SK-N-SH (cell line): ENCODE data around the gene RBCK1. TPM values are rescaled to one million over a fixed set of nuclear protein-coding genes. Genes with fewer than 3 reads are reported as not detected.

Experiments used
- CTCF ChIA-PET: fragments of 300-600, 350-600 bp; formaldehyde crosslinking; extraction: SDS; loops from one replicate; lab custom pipeline; 2021; lab: Yijun Ruan, JAX
- POLR2A ChIA-PET: fragments of 350-600 bp; sonication (Branson Sonifier 250); formaldehyde crosslinking; extraction: SDS; loops from one replicate; lab custom pipeline; 2020; ENCODE audit warnings: antibody characterized with exemption, inconsistent platforms; lab: Yijun Ruan, JAX
- DNase-seq: peaks from one replicate; pipeline ENCODE4 v3.0.0; 2012
- H2AFZ ChIP-seq: fragments of 200-600 bp; sonication (generic); 2 replicates; pipeline ENCODE4 v1.8.1; 2016; ENCODE audit warnings: antibody characterized with exemption, mild to moderate bottlenecking, low read depth
- H3F3A ChIP-seq: fragments of 200-600 bp; sonication (generic); replicated peaks from 2 replicates; pipeline ENCODE3; 2016; ENCODE audit warnings: antibody characterized with exemption, mild to moderate bottlenecking; ENCODE audit not compliant: insufficient read depth
- H3K27ac ChIP-seq, 2 experiments: fragments of 200-500 bp in 1 of 2; fragments of 200-600 bp in 1 of 2; sonication (Bioruptor generic) in 1 of 2; sonication (generic), shearing (Covaris generic) in 1 of 2; 2 replicates each; pipeline versions ENCODE4 v1.5.1 to v1.6.1; 2014 to 2016; ENCODE audit warnings: low read depth in 2 of 2, inconsistent platforms in 1 of 2, low read length in 1 of 2, mild to moderate bottlenecking in 1 of 2, mixed read lengths in 1 of 2
- H3K27me3 ChIP-seq: fragments of 200-600 bp; sonication (generic), shearing (Covaris generic); 2 replicates; pipeline ENCODE4 v1.6.1; 2016; ENCODE audit warnings: mixed run types; ENCODE audit not compliant: insufficient read depth
- H3K36me3 ChIP-seq, 2 experiments: fragments of 200-500 bp in 1 of 2; fragments of 200-600 bp in 1 of 2; sonication (Bioruptor generic) in 1 of 2; sonication (generic) in 1 of 2; replicated peaks in 1 of 2; 2 replicates each; pipeline versions ENCODE3 to v1.5.1; 2014 to 2016; ENCODE audit warnings: low read length in 1 of 2, mild to moderate bottlenecking in 1 of 2; ENCODE audit not compliant: insufficient read depth in 2 of 2, control insufficient read depth in 1 of 2
- H3K4me1 ChIP-seq, 2 experiments: fragments of 200-500 bp in 1 of 2; fragments of 200-600 bp in 1 of 2; sonication (Bioruptor generic) in 1 of 2; sonication (generic), shearing (Covaris generic) in 1 of 2; 2 replicates each; pipeline versions ENCODE4 v1.5.1 to v1.6.1; 2014 to 2016; ENCODE audit warnings: low read depth in 1 of 2, low read length in 1 of 2, mixed run types in 1 of 2; ENCODE audit not compliant: insufficient read depth in 2 of 2, control insufficient read depth in 1 of 2
- H3K4me2 ChIP-seq: fragments of 200-600 bp; sonication (generic), shearing (Covaris generic); 2 replicates; pipeline ENCODE4 v1.6.1; 2017; ENCODE audit warnings: mixed run types
- H3K4me3 ChIP-seq, 2 experiments: fragments of 200-500 bp in 1 of 2; fragments of 200-600 bp in 1 of 2; sonication (Bioruptor generic) in 1 of 2; sonication (generic), shearing (Covaris generic) in 1 of 2; 2 replicates each; pipeline versions ENCODE4 v1.5.1 to v1.8.1; 2014 to 2016; ENCODE audit warnings: low read depth in 2 of 2, inconsistent platforms in 1 of 2, low read length in 1 of 2, mild to moderate bottlenecking in 1 of 2, mixed read lengths in 1 of 2, moderate library complexity in 1 of 2
- H3K79me2 ChIP-seq: fragments of 200-600 bp; sonication (generic); 2 replicates; pipeline ENCODE4 v1.8.1; 2017; ENCODE audit warnings: mild to moderate bottlenecking; ENCODE audit not compliant: insufficient read depth
- H3K9ac ChIP-seq: fragments of 200-600 bp; sonication (generic); 2 replicates; pipeline ENCODE4 v1.6.1; 2017; ENCODE audit warnings: mixed run types
- H3K9me2 ChIP-seq: fragments of 200-600 bp; sonication (generic); 2 replicates; pipeline ENCODE4 v1.6.1; 2017; ENCODE audit warnings: mixed run types
- H3K9me3 ChIP-seq: fragments of 200-600 bp; sonication (generic); 2 replicates; pipeline ENCODE4 v1.6.1; 2017; ENCODE audit warnings: mixed run types, mild to moderate bottlenecking, moderate library complexity
- H4K20me1 ChIP-seq: fragments of 200-600 bp; sonication (generic); 2 replicates; pipeline ENCODE4 v1.6.1; 2017; ENCODE audit warnings: mild to moderate bottlenecking, mixed run types; ENCODE audit not compliant: insufficient read depth
- CHD2 ChIP-seq: fragments of 150-350 bp; IDR thresholded peaks from 2 replicates; pipeline ENCODE4 v1.6.1; 2018; ENCODE audit warnings: low read length; ENCODE audit not compliant: partially characterized antibody
- EZH2phosphoT487 ChIP-seq: fragments of 200-600 bp; sonication (generic); IDR thresholded peaks from 2 replicates; pipeline ENCODE4 v1.6.1; 2017; ENCODE audit warnings: low read depth, mixed run types, mild to moderate bottlenecking, antibody characterized with exemption, moderate library complexity, borderline replicate concordance
- FOSL2 ChIP-seq: IDR thresholded peaks from 2 replicates; pipeline ENCODE4 v1.4.0; 2012; ENCODE audit warnings: low read depth, mild to moderate bottlenecking, moderate library complexity, borderline replicate concordance
- GATA2 ChIP-seq: sonication (generic); formaldehyde crosslinking; IDR thresholded peaks from 2 replicates; pipeline ENCODE4 v1.5.0; 2020; ENCODE audit warnings: mild to moderate bottlenecking, missing genetic modification reagents
- JUND ChIP-seq: IDR thresholded peaks from 2 replicates; pipeline ENCODE4 v1.4.0; 2012
- NFIC ChIP-seq: IDR thresholded peaks from 2 replicates; pipeline ENCODE4 v1.4.0; 2012; ENCODE audit warnings: borderline replicate concordance
- POLR2AphosphoS5 ChIP-seq: IDR thresholded peaks from 2 replicates; pipeline ENCODE4 v1.6.1; 2012; ENCODE audit warnings: low read depth, low read length
- RAD21 ChIP-seq: IDR thresholded peaks from 2 replicates; pipeline ENCODE4 v1.6.1; 2012; ENCODE audit warnings: mild to moderate bottlenecking, low read length
- RCOR1 ChIP-seq: fragments of 150-350 bp; IDR thresholded peaks from 2 replicates; pipeline ENCODE4 v1.6.1; 2017; ENCODE audit warnings: antibody characterized with exemption, low read length
- RXRA ChIP-seq: IDR thresholded peaks from 2 replicates; pipeline ENCODE4 v1.4.0; 2012; ENCODE audit warnings: low read depth, mild to moderate bottlenecking, borderline replicate concordance
- SMC3 ChIP-seq: IDR thresholded peaks from 2 replicates; pipeline ENCODE4 v1.6.1; 2012; ENCODE audit warnings: low read depth, low read length, improper control_type of control experiment
- TCF12 ChIP-seq: IDR thresholded peaks from 2 replicates; pipeline ENCODE4 v1.4.0; 2012
- WGBS: methylation state at CpG from one replicate; pipeline ENCODE4 v1.1.6; 2017; ENCODE audit warnings: low lambda C conversion rate; 5-methylcytosine and 5-hydroxymethylcytosine counted together
- polyA plus RNA-seq, 3 experiments: library from polyadenylated mRNA; depleted of rRNA; stranded (reverse); fragments of >200 nt; gene quantifications; 2 replicates each; pipeline ENCODE4 v1.2.3, GENCODE V29; 2012
- TF ChIP-seq, protein P1 (sequence below): IDR thresholded peaks from 2 replicates; pipeline ENCODE4 v1.4.0; 2012; ENCODE audit warnings: low read depth, borderline replicate concordance
- TF ChIP-seq, protein P2 (sequence below): fragments of 150-350 bp; IDR thresholded peaks from 2 replicates; pipeline ENCODE4 v1.6.1; 2017; ENCODE audit warnings: antibody characterized with exemption, low read length, low read depth, borderline replicate concordance
- TF ChIP-seq, protein P3 (sequence below): IDR thresholded peaks from 2 replicates; pipeline ENCODE4; 2012

Gene RBCK1
- polyA plus RNA-seq, 1 of the 3 experiments (the other 2 are of a cell fraction), result 105 TPM

DNA sequence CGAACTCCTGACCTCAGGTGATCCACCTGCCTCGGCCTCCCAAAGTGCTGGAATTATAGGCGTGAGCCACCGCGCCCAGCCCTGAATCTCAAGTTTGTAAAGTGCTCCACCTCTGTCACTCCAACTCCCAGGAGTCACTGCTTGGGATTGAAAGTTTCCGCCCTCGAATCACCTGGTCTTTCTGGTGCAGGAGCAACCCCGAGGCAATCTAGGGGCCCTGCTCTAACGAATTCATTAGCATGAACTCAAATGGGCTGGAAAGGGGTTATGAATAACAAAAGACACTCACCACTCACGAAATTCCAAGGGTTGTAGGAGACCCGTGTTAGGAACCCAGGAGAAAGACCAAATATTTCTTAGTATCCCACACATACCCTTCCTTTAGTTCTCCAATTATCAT is 26.1 kb downstream of the RBCK1 start:
- no peaks in the 10 kb centered on the region for H3K79me2 ChIP-seq
- ChIA-PET CTCF (interaction anchor here (2.2 kb wide), 1 partner anchor 80 kb away, joined by 10 read pairs; no protein-coding TSS in a partner anchor), POLR2A (no interaction called here)
- 92% methylated on average over 11 of the region's 11 CpGs for WGBS
- H3K9me3 ChIP-seq, result no peaks in the 10 kb centered on the region
- DNase-seq, result no peak
- TF ChIP-seq, protein P1, sequence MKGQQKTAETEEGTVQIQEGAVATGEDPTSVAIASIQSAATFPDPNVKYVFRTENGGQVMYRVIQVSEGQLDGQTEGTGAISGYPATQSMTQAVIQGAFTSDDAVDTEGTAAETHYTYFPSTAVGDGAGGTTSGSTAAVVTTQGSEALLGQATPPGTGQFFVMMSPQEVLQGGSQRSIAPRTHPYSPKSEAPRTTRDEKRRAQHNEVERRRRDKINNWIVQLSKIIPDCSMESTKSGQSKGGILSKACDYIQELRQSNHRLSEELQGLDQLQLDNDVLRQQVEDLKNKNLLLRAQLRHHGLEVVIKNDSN, result no peak
- TF ChIP-seq, protein P2, sequence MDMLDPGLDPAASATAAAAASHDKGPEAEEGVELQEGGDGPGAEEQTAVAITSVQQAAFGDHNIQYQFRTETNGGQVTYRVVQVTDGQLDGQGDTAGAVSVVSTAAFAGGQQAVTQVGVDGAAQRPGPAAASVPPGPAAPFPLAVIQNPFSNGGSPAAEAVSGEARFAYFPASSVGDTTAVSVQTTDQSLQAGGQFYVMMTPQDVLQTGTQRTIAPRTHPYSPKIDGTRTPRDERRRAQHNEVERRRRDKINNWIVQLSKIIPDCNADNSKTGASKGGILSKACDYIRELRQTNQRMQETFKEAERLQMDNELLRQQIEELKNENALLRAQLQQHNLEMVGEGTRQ, result no peak
- TF ChIP-seq TCF12 (no peak), JUND (no peak), FOSL2 (no peak), CHD2 (no peak), GATA2 (CRISPR knock-in tag) (no peak), RCOR1 (no peak), POLR2AphosphoS5 (no peak), SMC3 (no peak), EZH2phosphoT487 (no peak), RXRA (no peak), NFIC (no peak)
- TF ChIP-seq, protein P3, sequence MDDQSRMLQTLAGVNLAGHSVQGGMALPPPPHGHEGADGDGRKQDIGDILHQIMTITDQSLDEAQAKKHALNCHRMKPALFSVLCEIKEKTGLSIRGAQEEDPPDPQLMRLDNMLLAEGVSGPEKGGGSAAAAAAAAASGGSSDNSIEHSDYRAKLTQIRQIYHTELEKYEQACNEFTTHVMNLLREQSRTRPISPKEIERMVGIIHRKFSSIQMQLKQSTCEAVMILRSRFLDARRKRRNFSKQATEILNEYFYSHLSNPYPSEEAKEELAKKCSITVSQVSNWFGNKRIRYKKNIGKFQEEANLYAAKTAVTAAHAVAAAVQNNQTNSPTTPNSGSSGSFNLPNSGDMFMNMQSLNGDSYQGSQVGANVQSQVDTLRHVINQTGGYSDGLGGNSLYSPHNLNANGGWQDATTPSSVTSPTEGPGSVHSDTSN, result no peak
- peaks cover 3% of the 10 kb centered on the region; the same call in 1 of the 2 replicates for H4K20me1 ChIP-seq
- no peaks in the 10 kb centered on the region for H3K9me2 ChIP-seq
- H3K4me1 ChIP-seq, result peaks cover 0 to 5% of the 10 kb centered on the region in 2 experiments; a peak in 1 of 4 replicates
- H3K36me3 ChIP-seq, result peaks cover 25 to 74% of the 10 kb centered on the region in 2 experiments
- H3K4me2 ChIP-seq, result no peak overlapping the region
- H3K9ac ChIP-seq, result no peak overlapping the region
- no peak overlapping the region; a peak in 1 of 4 replicates for H3K27ac ChIP-seq
- H2AFZ ChIP-seq, result no peak overlapping the region
- no peaks in the 10 kb centered on the region for H3K27me3 ChIP-seq
- H3F3A ChIP-seq, result peaks cover 16% of the 10 kb centered on the region
- no peak overlapping the region for H3K4me3 ChIP-seq

DNA sequence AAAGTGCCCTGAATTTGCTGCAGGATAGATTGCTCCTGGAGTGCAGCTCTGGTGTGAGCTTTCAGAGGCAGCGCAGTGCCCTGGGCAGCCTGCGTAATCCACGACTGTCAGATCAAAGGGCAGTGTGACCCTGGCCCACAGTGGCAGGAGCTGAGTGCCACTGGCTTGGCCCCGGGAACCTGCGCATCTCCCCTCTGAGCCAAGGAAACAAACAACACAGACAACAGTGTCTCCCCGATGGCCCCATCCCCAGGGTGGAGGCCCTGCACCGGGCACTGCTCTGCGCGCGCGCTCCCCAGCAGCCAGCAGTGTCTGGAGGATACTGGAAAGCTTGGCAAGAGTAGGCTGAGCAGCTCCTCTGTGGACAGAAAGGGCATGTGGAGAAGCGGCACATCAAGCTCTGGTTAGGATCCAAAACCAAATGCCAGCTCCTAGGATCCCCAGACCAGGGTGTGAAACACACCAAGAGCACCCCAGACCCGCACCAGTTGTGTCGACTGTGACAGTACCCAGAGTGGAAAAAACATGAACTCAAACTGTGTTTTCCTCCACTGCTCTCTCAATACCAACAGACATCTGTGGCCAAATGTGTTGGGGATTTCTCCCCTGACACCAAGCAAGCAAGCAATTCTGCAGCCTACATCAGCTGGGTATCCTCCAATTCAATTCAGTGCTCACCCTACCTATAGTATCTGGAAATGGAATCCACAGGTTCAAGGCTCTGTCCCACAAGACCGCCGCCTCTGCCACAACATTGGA is 26.7 kb downstream of the RBCK1 start:
- Histone ChIP-seq H3K36me3 (peaks cover 31 to 75% of the 10 kb centered on the region in 2 experiments), H3K9me3 (no peaks in the 10 kb centered on the region), H3K4me1 (peaks cover 0 to 5% of the 10 kb centered on the region in 2 experiments; a peak in 1 of 4 replicates), H3K4me2 (no peak overlapping the region), H3K9ac (no peak overlapping the region), H4K20me1 (peaks cover 3% of the 10 kb centered on the region; the same call in 1 of the 2 replicates), H3K27ac (peak overlapping the region in 1 of 2 experiments; percentile 22; a peak in 1 of 4 replicates), H2AFZ (no peak overlapping the region), H3K27me3 (no peaks in the 10 kb centered on the region), H3K4me3 (no peak overlapping the region), H3F3A (peaks cover 16% of the 10 kb centered on the region), H3K9me2 (no peaks in the 10 kb centered on the region), H3K79me2 (no peaks in the 10 kb centered on the region)
- no peak for DNase-seq
- TF ChIP-seq RAD21 (no peak), POLR2AphosphoS5 (0 out of 2 replicates have a peak, but pooled peaks have one; percentile 7)
- CTCF ChIA-PET, result interaction anchor here (0.6 to 2.2 kb wide), 3 partner anchors 73 to 102 kb away, joined by 3 to 10 read pairs (median 3); no protein-coding TSS in a partner anchor
- WGBS, result 94% methylated on average over 10 of the region's 16 CpGs
- POLR2A ChIA-PET, result no interaction called here
